ENCODE results near the gene TBXAS1. TPM values are rescaled to one million over a fixed set of nuclear protein-coding genes. Genes with fewer than 3 reads are reported as not detected.

TBXAS1 gene
- total and polyA plus RNA-seq, 2 of the 8 experiments (the other 6 are each of a cell fraction or from before 2014, with no cell fraction given): 0.86 to 2.1 TPM

DNA sequence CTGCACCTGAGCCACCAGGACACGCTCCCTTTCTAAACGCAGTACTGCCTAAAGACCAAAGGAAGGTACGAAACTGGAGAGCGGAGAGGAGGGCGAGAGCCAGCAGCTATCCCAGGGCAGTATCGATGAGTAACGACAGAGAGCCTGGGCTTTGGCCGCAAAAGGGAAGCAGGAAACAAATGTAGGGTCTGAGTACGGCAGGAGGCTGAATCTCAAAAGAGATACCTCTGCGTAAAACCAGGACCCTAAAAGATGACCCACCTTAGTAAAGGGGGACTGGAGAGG, 213.3 kb downstream of the TBXAS1 start:
- no peaks in the 10 kb centered on the region for H3K79me1 ChIP-seq (ENCODE audit: low read depth, low read length)
- WGBS, 2 experiments (ENCODE audit: extremely low coverage in 1 of 2, insufficient coverage in 1 of 2, insufficient read length in 1 of 2, insufficient replicate concordance in 2 of 2, low coverage in 1 of 2, low lambda C conversion rate in 2 of 2, missing lambda C conversion rate in 1 of 2): 89% methylated on average over 10 of the region's 10 CpGs; no CpG with 5 or more reads in 1 of the 2 experiments
- H3K79me2 ChIP-seq (ENCODE audit: control insufficient read depth in 1 of 2, insufficient read depth in 2 of 2, low read length in 2 of 2): no peaks in the 10 kb centered on the region
- H3K18ac ChIP-seq (ENCODE audit: extremely low read depth, low read length): no peak overlapping the region
- H2BK5ac ChIP-seq (ENCODE audit: low read depth, low read length): no peak overlapping the region
- H2BK12ac ChIP-seq (ENCODE audit: low read depth, low read length): no peak overlapping the region
- ChIA-PET POLR2A (ENCODE audit: partially characterized antibody) (interaction anchor here (0.8 kb wide), 1 partner anchor 20 kb away, joined by 4 read pairs; no protein-coding TSS in a partner anchor), CTCF (ENCODE audit: partially characterized antibody) (interaction anchor here (0.6 kb wide), 2 partner anchors 210 to 593 kb away, joined by 3 read pairs; no protein-coding TSS in a partner anchor)
- H3K27ac ChIP-seq (ENCODE audit: low read depth, low read length): no peak overlapping the region
- H3K4ac ChIP-seq (replicated peaks; ENCODE audit: insufficient read length, low read depth, low read length): no peak overlapping the region
- no peak overlapping the region for H4K5ac ChIP-seq (ENCODE audit: insufficient read length, low read depth, low read length)
- H2BK20ac ChIP-seq (ENCODE audit: low read length): no peak overlapping the region
- H2AFZ ChIP-seq (ENCODE audit: low read length): no peak overlapping the region
- no peak overlapping the region for H3K56ac ChIP-seq (replicated peaks; ENCODE audit: insufficient read length, low read depth, low read length)
- DNase-seq (ENCODE audit: low read depth in 1 of 2, low spot score in 2 of 2) (no peak), FAIRE-seq (no peak)
- no peaks in the 10 kb centered on the region for H3K4me1 ChIP-seq (replicated peaks in 1 of 4; ENCODE audit: control insufficient read depth in 3 of 4, insufficient read depth in 4 of 4, low read length in 3 of 4)
- H2AK5ac ChIP-seq (ENCODE audit: low read depth, low read length): no peak overlapping the region
- H2BK120ac ChIP-seq (replicated peaks; ENCODE audit: low read depth, low read length): no peak overlapping the region
- H3K14ac ChIP-seq (ENCODE audit: insufficient read length): no peak overlapping the region
- H4K91ac ChIP-seq (replicated peaks; ENCODE audit: insufficient read length, low read length): no peak overlapping the region
- no peak overlapping the region for H3K23ac ChIP-seq (ENCODE audit: insufficient read length)
- H3K9me3 ChIP-seq (ENCODE audit: insufficient read depth in 2 of 2, low read depth in 1 of 2, low read length in 1 of 2): no peaks in the 10 kb centered on the region
- no peak overlapping the region for H3K4me3 ChIP-seq (ENCODE audit: extremely low read depth in 1 of 4, insufficient read depth in 2 of 4, low read depth in 3 of 4, low read length in 4 of 4)
- H4K20me1 ChIP-seq (replicated peaks in 1 of 2; ENCODE audit: control insufficient read depth in 1 of 2, insufficient read depth in 2 of 2, low read length in 2 of 2): peaks cover 0 to 1% of the 10 kb centered on the region in 2 experiments
- H4K8ac ChIP-seq (ENCODE audit: extremely low read depth, insufficient read depth, low read length): no peak overlapping the region
- no peak overlapping the region for H3K9ac ChIP-seq (replicated peaks in 1 of 4; ENCODE audit: extremely low read depth in 1 of 4, low read depth in 3 of 4, low read length in 3 of 4)
- peaks cover 1% of the 10 kb centered on the region; the same call in 1 of the 2 replicates for H3K23me2 ChIP-seq (ENCODE audit: low read depth, low read length)
- no peak overlapping the region for H2BK15ac ChIP-seq (ENCODE audit: low read length)
- H3K36me3 ChIP-seq (ENCODE audit: control insufficient read depth in 2 of 4, insufficient read depth in 4 of 4, low read length in 3 of 4): no peaks in the 10 kb centered on the region
- H3K27me3 ChIP-seq (replicated peaks in 1 of 4; ENCODE audit: control insufficient read depth in 3 of 4, extremely low read depth in 1 of 4, insufficient read depth in 3 of 4, low read length in 3 of 4): no peaks in the 10 kb centered on the region
- no peak overlapping the region for H3K4me2 ChIP-seq (ENCODE audit: insufficient read depth in 1 of 2, low read depth in 2 of 2, low read length in 2 of 2)
- no peak for TF ChIP-seq RNF2 (IDR thresholded peaks at IDR 0.05; ENCODE audit: borderline replicate concordance, low read depth, low read length, missing control alignments, poor library complexity, severe bottlenecking)
- no peak for TF ChIP-seq SAP30 (IDR thresholded peaks at IDR 0.05; ENCODE audit: insufficient read depth, insufficient replicate concordance, low read length)
- no peak for TF ChIP-seq YY1 (IDR thresholded peaks at IDR 0.05; ENCODE audit: low read depth, low read length)
- TF ChIP-seq POLR2A (IDR thresholded peaks at IDR 0.05; ENCODE audit: control extremely low read depth in 1 of 2, low read depth in 2 of 2, low read length in 2 of 2): no peak
- TF ChIP-seq KDM1A (IDR thresholded peaks at IDR 0.05; ENCODE audit: borderline replicate concordance, low read length): no peak
- TF ChIP-seq SP2 (IDR thresholded peaks at IDR 0.05; ENCODE audit: low read length): no peak
- no peak for TF ChIP-seq EZH2 (IDR thresholded peaks at IDR 0.05; ENCODE audit: low read depth, low read length, severe bottlenecking)
- TF ChIP-seq CHD1 (IDR thresholded peaks at IDR 0.05; ENCODE audit: low read depth, low read length): no peak
- no peak for TF ChIP-seq KDM4A (IDR thresholded peaks at IDR 0.05; ENCODE audit: low read depth, low read length, severe bottlenecking)
- TF ChIP-seq SIX5 (IDR thresholded peaks at IDR 0.05; ENCODE audit: low read depth, low read length): no peak

Data from H1 (cell line).